Stimulated activated naive CD8-positive, alpha-beta T cell treated with anti-CD3 and anti-CD28 coated beads, Interleukin-15, Interleukin-2, amounts not matched to agents 100 ng/mL and 50 ng/mL, for 24 hours (primary cell): ENCODE data around the gene OR51I2.

ENCODE experiments used
- H3K27ac Mint-ChIP-seq: one replicate; pipeline ENCODE4 v1.8.0; 2021; ENCODE audit warnings: mild to moderate bottlenecking, mixed read lengths
- H3K27me3 Mint-ChIP-seq: one replicate; pipeline ENCODE4 v1.8.0; 2021; ENCODE audit warnings: mixed read lengths
- H3K36me3 Mint-ChIP-seq: one replicate; pipeline ENCODE4 v1.8.0; 2021; ENCODE audit warnings: low read depth, mixed read lengths
- H3K4me1 Mint-ChIP-seq: one replicate; pipeline ENCODE4 v1.8.0; 2021; ENCODE audit warnings: low read depth, mixed read lengths
- H3K4me3 Mint-ChIP-seq: one replicate; pipeline ENCODE4 v1.8.0; 2021; ENCODE audit warnings: mild to moderate bottlenecking, mixed read lengths
- H3K9me3 Mint-ChIP-seq: one replicate; pipeline ENCODE4 v1.8.0; 2021; ENCODE audit warnings: mixed read lengths

The OR51I2 gene

GRCh38 chr11:5449023-5449422 is at the start of gene OR51I2:
TSS of gene OR51I2 (plus strand) at chr11:5449323. CDS start at chr11:5453489, 4,166 bp downstream.
- Mint-ChIP-seq H3K9me3 (no peaks in the 10 kb centered on the region), H3K27me3 (no peaks in the 10 kb centered on the region), H3K4me3 (no peak within 1 kb of the TSS), H3K36me3 (no peaks in the 10 kb centered on the region), H3K27ac (no peak within 1 kb of the TSS), H3K4me1 (no peaks in the 10 kb centered on the region)

- H3K4me3 Mint-ChIP-seq, result no peak overlapping the region
- H3K9me3 Mint-ChIP-seq, result no peaks in the 10 kb centered on the region
- H3K27ac Mint-ChIP-seq, result no peak overlapping the region
- peaks cover 20% of the 10 kb centered on the region for H3K27me3 Mint-ChIP-seq
- no peaks in the 10 kb centered on the region for H3K4me1 Mint-ChIP-seq
- no peaks in the 10 kb centered on the region for H3K36me3 Mint-ChIP-seq
Measured at GRCh38 chr11:5405173-5405572, 44.0 kb upstream of the OR51I2 start.

GRCh38 chr11:5420993-5421392 is 28.1 kb upstream of the OR51I2 start:
- no peaks in the 10 kb centered on the region for H3K4me1 Mint-ChIP-seq
- H3K9me3 Mint-ChIP-seq, result peaks cover 4% of the 10 kb centered on the region
- H3K36me3 Mint-ChIP-seq, result no peaks in the 10 kb centered on the region
- no peak overlapping the region for H3K27ac Mint-ChIP-seq
- H3K27me3 Mint-ChIP-seq, result peaks cover 22% of the 10 kb centered on the region
- no peak overlapping the region for H3K4me3 Mint-ChIP-seq

DNA sequence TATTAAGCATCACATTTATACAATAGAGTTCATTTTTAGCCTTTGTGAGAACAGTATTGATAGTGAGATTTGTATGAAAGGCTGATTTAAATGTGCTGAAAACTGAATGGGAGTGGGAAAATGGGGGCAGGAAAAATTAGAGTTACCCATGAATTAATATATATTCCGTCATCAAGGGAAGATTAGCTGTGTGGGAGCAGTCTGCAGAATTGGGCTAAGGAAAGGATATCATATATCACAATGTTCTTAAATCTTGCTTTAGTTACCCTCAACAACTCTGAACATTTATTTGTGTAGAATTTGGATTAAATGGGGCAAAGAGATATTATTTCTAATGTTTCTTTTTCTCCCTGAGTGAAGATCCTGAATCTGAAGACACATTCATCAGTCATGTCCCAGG is 27.3 kb upstream of the OR51I2 start, which contains the start of gene OR51Q1:
TSS of gene OR51Q1 (plus strand) at position 301 of the 400 bp plus-strand sequence. CDS start at position 391, 90 bp downstream.
- Mint-ChIP-seq H3K4me1 (no peaks in the 10 kb centered on the region), H3K9me3 (peaks cover 4% of the 10 kb centered on the region), H3K27me3 (peaks cover 26% of the 10 kb centered on the region), H3K36me3 (no peaks in the 10 kb centered on the region), H3K27ac (no peak within 1 kb of the TSS), H3K4me3 (no peak within 1 kb of the TSS)

GRCh38 chr11:5423131-5423530 is 26.0 kb upstream of the OR51I2 start:
- H3K27me3 Mint-ChIP-seq, result peaks cover 31% of the 10 kb centered on the region
- H3K9me3 Mint-ChIP-seq, result peaks cover 4% of the 10 kb centered on the region
- H3K27ac Mint-ChIP-seq, result no peak overlapping the region
- no peak overlapping the region for H3K4me3 Mint-ChIP-seq
- H3K4me1 Mint-ChIP-seq, result no peaks in the 10 kb centered on the region
- no peaks in the 10 kb centered on the region for H3K36me3 Mint-ChIP-seq

DNA sequence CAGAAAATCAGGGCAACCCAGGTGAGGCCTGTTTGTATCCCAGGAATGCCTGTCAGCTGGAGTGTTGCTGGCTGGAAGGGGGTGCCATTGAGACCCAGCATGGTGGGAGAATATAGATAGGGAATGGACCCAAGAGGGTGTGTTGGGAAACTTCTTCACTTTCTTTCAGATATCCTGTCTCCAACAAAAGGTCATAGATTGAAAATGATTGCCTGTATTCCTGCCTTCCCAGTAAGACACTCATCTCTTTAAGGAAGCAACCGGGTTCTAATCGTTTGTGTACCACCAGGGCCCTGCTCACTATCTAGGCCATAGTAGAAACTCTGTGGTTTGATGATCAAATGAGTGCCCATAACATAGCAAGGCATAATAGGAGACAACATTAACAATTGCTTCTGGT is 7.7 kb upstream of the OR51I2 start, which contains the start of gene OR51I1:
TSS of gene OR51I1 (minus strand) at position 101 of the 400 bp plus-strand sequence. CDS start at position 101, 0 bp downstream.
- Mint-ChIP-seq H3K27me3 (peaks cover 3% of the 10 kb centered on the region), H3K27ac (no peak within 1 kb of the TSS), H3K9me3 (no peaks in the 10 kb centered on the region), H3K36me3 (no peaks in the 10 kb centered on the region), H3K4me1 (no peaks in the 10 kb centered on the region), H3K4me3 (no peak within 1 kb of the TSS)

- Mint-ChIP-seq H3K4me3 (no peak overlapping the region), H3K36me3 (no peaks in the 10 kb centered on the region), H3K9me3 (no peaks in the 10 kb centered on the region), H3K27ac (no peak overlapping the region), H3K4me1 (no peaks in the 10 kb centered on the region), H3K27me3 (no peaks in the 10 kb centered on the region)
Measured at GRCh38 chr11:5443835-5444393, 5.2 kb upstream of the OR51I2 start.

GRCh38 chr11:5449432-5449831 is 309 bp downstream of the OR51I2 start:
- Mint-ChIP-seq H3K9me3 (no peaks in the 10 kb centered on the region), H3K4me3 (no peak overlapping the region), H3K4me1 (no peaks in the 10 kb centered on the region), H3K27me3 (no peaks in the 10 kb centered on the region), H3K27ac (no peak overlapping the region), H3K36me3 (no peaks in the 10 kb centered on the region)

DNA sequence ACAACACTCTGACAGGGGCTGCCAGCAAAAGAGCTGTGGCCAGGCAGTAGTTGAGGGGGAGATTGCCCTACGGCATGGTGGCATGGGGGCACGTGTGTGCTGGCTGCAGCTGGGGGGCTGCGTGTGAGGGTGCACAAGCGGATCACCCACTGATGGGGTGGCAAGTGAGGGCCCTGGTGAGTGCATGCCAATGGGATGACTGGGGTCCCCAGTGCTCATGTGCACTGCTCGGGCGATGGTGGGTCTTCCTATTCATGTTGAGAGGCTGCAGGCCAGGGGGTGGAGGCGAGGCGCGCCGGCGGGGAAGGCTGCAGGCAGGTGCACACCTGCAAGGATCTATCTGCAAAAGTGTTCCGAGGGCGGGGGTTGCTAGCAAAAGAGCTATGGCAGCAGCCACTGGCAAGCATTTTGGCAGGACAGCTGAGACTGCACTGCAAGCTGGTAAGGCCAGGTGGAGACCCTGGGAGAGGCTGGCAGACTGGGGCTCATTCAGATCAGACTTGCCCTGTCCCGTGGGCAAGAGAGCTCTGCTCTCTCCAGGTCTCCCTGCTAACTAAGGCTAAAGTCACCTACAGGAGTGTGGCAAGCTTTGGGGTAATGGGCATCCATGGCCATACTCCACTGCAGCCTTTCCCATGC is 12.0 kb downstream of the OR51I2 start:
- Mint-ChIP-seq H3K27me3 (peaks cover 9% of the 10 kb centered on the region), H3K9me3 (no peaks in the 10 kb centered on the region), H3K36me3 (no peaks in the 10 kb centered on the region), H3K4me3 (no peak overlapping the region), H3K4me1 (no peaks in the 10 kb centered on the region), H3K27ac (no peak overlapping the region)

GRCh38 chr11:5467527-5467926 is 18.4 kb downstream of the OR51I2 start:
- Mint-ChIP-seq H3K4me3 (no peak overlapping the region), H3K27me3 (peaks cover 16% of the 10 kb centered on the region), H3K36me3 (no peaks in the 10 kb centered on the region), H3K4me1 (no peaks in the 10 kb centered on the region), H3K27ac (no peak overlapping the region), H3K9me3 (no peaks in the 10 kb centered on the region)

DNA sequence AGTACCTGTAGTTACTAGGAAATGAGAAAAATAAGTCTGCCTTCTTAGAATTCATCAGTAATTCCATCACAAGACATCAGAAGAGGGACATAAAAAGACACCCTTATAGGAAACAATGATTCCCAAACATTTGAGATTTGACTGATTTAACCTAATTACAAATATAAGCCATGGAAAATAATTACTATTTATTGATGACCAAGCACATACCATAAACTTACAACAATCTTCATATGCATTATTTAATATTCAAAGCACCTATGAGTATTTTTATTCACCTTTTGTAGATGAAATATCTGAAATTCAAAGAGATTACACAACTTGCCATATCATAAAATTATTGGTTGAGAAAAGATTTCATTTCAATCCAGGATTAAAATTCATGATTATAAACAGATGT is 24.8 kb downstream of the OR51I2 start:
- Mint-ChIP-seq H3K27ac (no peak overlapping the region), H3K4me1 (no peaks in the 10 kb centered on the region), H3K4me3 (no peak overlapping the region), H3K9me3 (no peaks in the 10 kb centered on the region), H3K27me3 (peaks cover 20% of the 10 kb centered on the region), H3K36me3 (no peaks in the 10 kb centered on the region)

DNA sequence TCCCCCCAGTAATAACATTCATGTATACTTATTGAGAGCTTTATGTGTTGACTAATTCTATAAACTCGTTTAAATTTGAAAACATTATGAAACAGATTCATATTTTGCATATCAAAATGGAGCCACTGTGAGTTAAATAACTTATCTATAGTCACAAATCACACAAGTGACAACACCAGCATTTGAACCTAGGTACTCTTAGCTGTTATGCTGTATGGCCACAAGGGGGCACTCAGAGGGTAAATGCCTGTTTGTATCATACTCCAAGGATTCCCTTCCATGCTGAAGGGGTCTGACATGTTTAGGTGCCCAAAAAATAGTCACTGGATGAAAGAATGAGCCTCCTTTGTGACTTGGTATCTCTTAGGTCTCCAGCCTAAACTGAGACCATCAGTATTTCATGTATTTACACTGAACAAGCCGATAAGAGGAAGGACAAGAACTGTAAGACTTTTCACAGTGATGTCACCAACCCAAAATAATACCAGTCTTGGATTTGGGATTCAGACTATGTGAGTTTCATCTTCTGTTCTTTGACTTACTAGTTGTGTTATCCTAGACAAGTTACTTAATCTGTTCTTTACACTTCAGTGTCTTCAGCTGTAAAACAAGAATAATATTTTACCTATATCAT is 27.2 kb downstream of the OR51I2 start:
- peaks cover 17% of the 10 kb centered on the region for H3K27me3 Mint-ChIP-seq
- no peak overlapping the region for H3K27ac Mint-ChIP-seq
- no peaks in the 10 kb centered on the region for H3K9me3 Mint-ChIP-seq
- H3K4me1 Mint-ChIP-seq, result no peaks in the 10 kb centered on the region
- H3K4me3 Mint-ChIP-seq, result no peak overlapping the region
- no peaks in the 10 kb centered on the region for H3K36me3 Mint-ChIP-seq

GRCh38 chr11:5486003-5486402 is 36.9 kb downstream of the OR51I2 start:
- Mint-ChIP-seq H3K36me3 (no peaks in the 10 kb centered on the region), H3K9me3 (no peaks in the 10 kb centered on the region), H3K4me1 (peaks cover 8% of the 10 kb centered on the region), H3K27me3 (peaks cover 4% of the 10 kb centered on the region), H3K4me3 (no peak overlapping the region), H3K27ac (no peak overlapping the region)

GRCh38 chr11:5486421-5486820 is 37.3 kb downstream of the OR51I2 start:
- Mint-ChIP-seq H3K4me1 (peaks cover 8% of the 10 kb centered on the region), H3K27ac (no peak overlapping the region), H3K36me3 (no peaks in the 10 kb centered on the region), H3K4me3 (no peak overlapping the region), H3K27me3 (peaks cover 4% of the 10 kb centered on the region), H3K9me3 (no peaks in the 10 kb centered on the region)

DNA sequence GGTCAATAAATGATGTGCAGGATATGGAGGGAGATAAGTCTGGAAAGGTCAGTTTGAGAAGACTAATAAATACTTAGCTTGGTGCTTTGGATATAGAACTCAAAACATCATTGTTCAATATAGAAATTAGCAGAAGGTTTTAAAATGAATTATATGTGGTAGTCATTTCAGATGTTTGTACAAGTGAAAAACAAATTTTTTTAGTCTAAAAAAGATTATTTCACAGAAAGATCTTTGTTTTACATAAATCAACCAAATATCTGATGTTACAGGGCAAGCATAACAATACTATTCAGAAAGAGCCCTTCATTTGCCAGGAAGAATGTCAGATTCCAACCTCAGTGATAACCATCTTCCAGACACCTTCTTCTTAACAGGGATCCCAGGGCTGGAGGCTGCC is 39.3 kb downstream of the OR51I2 start, which contains the start of gene OR52D1:
TSS of gene OR52D1 (plus strand) at position 301 of the 400 bp plus-strand sequence. CDS start at position 323, 22 bp downstream.
- Mint-ChIP-seq H3K4me3 (no peak within 1 kb of the TSS), H3K36me3 (no peaks in the 10 kb centered on the region), H3K9me3 (no peaks in the 10 kb centered on the region), H3K4me1 (peaks cover 8% of the 10 kb centered on the region), H3K27ac (no peak within 1 kb of the TSS), H3K27me3 (peaks cover 4% of the 10 kb centered on the region)
